GM12878 (cell line): ENCODE results near the gene CDH1. TPM values are rescaled to one million over a fixed set of nuclear protein-coding genes. Genes with fewer than 3 reads are reported as not detected.

ENCODE experiments used
- ATAC-seq: fragments of 200-7000 bp; cut with Tn5 transposase; 3 replicates; pipeline ENCODE4 v1.9.1; 2020; ENCODE audit warnings: mild to moderate bottlenecking, moderate library complexity
- BruUV-seq: library from RNA; stranded (reverse); fragments of 400-500 nt; replicated peaks from 2 replicates; lab custom pipeline; 2021; lab: Mats Ljungman, UMichigan
- CTCF ChIA-PET: fragments of 300-600 bp; sonication (Branson Sonifier 250); formaldehyde crosslinking; extraction: SDS; loops from one replicate; lab custom pipeline; 2021; ENCODE audit warnings: inconsistent platforms; lab: Yijun Ruan, JAX
- POLR2A ChIA-PET: fragments of 350-600 bp; formaldehyde crosslinking; extraction: SDS; loops from one replicate; lab custom pipeline; 2021; ENCODE audit warnings: inconsistent platforms; lab: Charles Lee
- RAD21 ChIA-PET: fragments of 300-600 bp; sonication (Branson Sonifier 250); formaldehyde crosslinking; loops from one replicate; lab custom pipeline; 2023; ENCODE audit warnings: antibody characterized with exemption; ENCODE audit not compliant: unreplicated experiment; lab: Charles Lee
- SMC1A ChIA-PET: fragments of 300-600 bp; sonication (Branson Sonifier 250); formaldehyde crosslinking; loops from one replicate; lab custom pipeline; 2023; ENCODE audit not compliant: unreplicated experiment, uncharacterized antibody; lab: Charles Lee
- DNase-seq: peaks from one replicate; pipeline ENCODE4 v3.0.0-alpha.2; 2011; ENCODE audit warnings: low read depth, low spot score
- FAIRE-seq: peaks from 3 replicates; lab custom pipeline; 2011; peaks lifted over from hg19 to GRCh38; lab: Jason Lieb, UNC
- H2AFZ ChIP-seq: 2 replicates; pipeline ENCODE4 v1.6.0; 2011; ENCODE audit warnings: low read depth, low read length, control low read depth; ENCODE audit not compliant: control insufficient read depth
- H3K27ac ChIP-seq: 2 replicates; pipeline ENCODE4 v1.5.1; 2011; ENCODE audit warnings: control low read depth; ENCODE audit not compliant: control insufficient read depth, insufficient read depth
- H3K27me3 ChIP-seq, 2 experiments: replicated peaks in 1 of 2; 2 replicates each; pipeline versions ENCODE4 v1.6.0 to v1.6.1; 2011; ENCODE audit warnings: low read length in 1 of 2; ENCODE audit not compliant: control insufficient read depth in 2 of 2, insufficient read depth in 2 of 2
- H3K36me3 ChIP-seq, 2 experiments: 2 replicates each; pipeline ENCODE4 v1.5.1; 2011; ENCODE audit warnings: low read length in 1 of 2; ENCODE audit not compliant: control insufficient read depth in 2 of 2, insufficient read depth in 2 of 2
- H3K4me1 ChIP-seq: 2 replicates; pipeline ENCODE4 v1.6.1; 2011; ENCODE audit warnings: mild to moderate bottlenecking, low read length, moderate library complexity, mixed read lengths; ENCODE audit not compliant: control insufficient read depth, insufficient read depth
- H3K4me2 ChIP-seq: 2 replicates; pipeline ENCODE4 v1.6.0; 2011; ENCODE audit warnings: control low read depth; ENCODE audit not compliant: control insufficient read depth, insufficient read depth
- H3K4me3 ChIP-seq: fragments of 200-600 bp; sonication (generic); 2 replicates; pipeline ENCODE4 v1.5.1; 2016
- H3K79me2 ChIP-seq: 2 replicates; pipeline ENCODE4 v1.6.0; 2011; ENCODE audit warnings: low read length; ENCODE audit not compliant: control insufficient read depth, insufficient read depth
- H3K9ac ChIP-seq: 2 replicates; pipeline ENCODE4 v1.8.0; 2011; ENCODE audit warnings: low read length, control low read depth, mixed read lengths; ENCODE audit not compliant: control insufficient read depth, insufficient read depth
- H3K9me3 ChIP-seq: replicated peaks from 3 replicates; pipeline ENCODE4 v1.5.1; 2011; ENCODE audit warnings: mild to moderate bottlenecking, low read length; ENCODE audit not compliant: control insufficient read depth, insufficient read depth
- H4K20me1 ChIP-seq: 2 replicates; pipeline ENCODE4 v1.6.0; 2011; ENCODE audit not compliant: control insufficient read depth, insufficient read depth
- ATF2 ChIP-seq: IDR thresholded peaks from 2 replicates; pipeline ENCODE4 v1.6.1; 2012; ENCODE audit warnings: low read length, inconsistent platforms
- CBFB ChIP-seq: IDR thresholded peaks from 2 replicates; pipeline ENCODE4 v1.6.1; 2016; ENCODE audit warnings: antibody characterized with exemption, low read depth
- EED ChIP-seq: sonication (generic); IDR thresholded peaks from 2 replicates; pipeline ENCODE4 v1.6.1; 2016; ENCODE audit warnings: antibody characterized with exemption, low read depth
- HDGF ChIP-seq: fragments of 450-650 bp; IDR thresholded peaks from 2 replicates; pipeline ENCODE4 v1.6.1; 2016; ENCODE audit warnings: antibody characterized with exemption
- IKZF1 ChIP-seq: fragments of 450-650 bp; conservative IDR thresholded peaks from 2 replicates; pipeline ENCODE4 v1.6.1; 2017; ENCODE audit warnings: antibody characterized with exemption, mild to moderate bottlenecking
- IKZF2 ChIP-seq, 2 experiments: fragments of 450-650 bp; IDR thresholded peaks; 2 replicates each; pipeline ENCODE4 v1.6.1; 2017; ENCODE audit warnings: mild to moderate bottlenecking in 2 of 2, moderate library complexity in 2 of 2
- MTA2 ChIP-seq: fragments of 450-650 bp; IDR thresholded peaks from 2 replicates; pipeline ENCODE4 v1.6.1; 2016; ENCODE audit warnings: low read depth, mild to moderate bottlenecking, moderate library complexity
- NFIC ChIP-seq: IDR thresholded peaks from 2 replicates; pipeline ENCODE4 v1.6.1; 2012; ENCODE audit warnings: low read depth, mild to moderate bottlenecking, inconsistent platforms, low read length, moderate library complexity
- PKNOX1 ChIP-seq: fragments of 450-650 bp; IDR thresholded peaks from 2 replicates; pipeline ENCODE4 v1.6.1; 2016; ENCODE audit warnings: mild to moderate bottlenecking
- PML ChIP-seq: IDR thresholded peaks from 2 replicates; pipeline ENCODE4 v1.6.1; 2012; ENCODE audit warnings: low read length, inconsistent platforms
- SMC3 ChIP-seq: IDR thresholded peaks from 2 replicates; pipeline ENCODE4 v1.6.1; 2011; ENCODE audit warnings: low read length, improper control_type of control experiment, borderline replicate concordance
- STAT3 ChIP-seq: IDR thresholded peaks from 2 replicates; pipeline ENCODE4 v1.6.1; 2011; ENCODE audit warnings: low read depth, low read length, improper control_type of control experiment
- TBL1XR1 ChIP-seq: IDR thresholded peaks from 2 replicates; pipeline ENCODE4 v1.6.1; 2012; ENCODE audit warnings: low read depth, low read length, improper control_type of control experiment
- ZNF687 ChIP-seq: fragments of 450-650 bp; IDR thresholded peaks from 2 replicates; pipeline ENCODE4 v1.6.1; 2017; ENCODE audit warnings: mild to moderate bottlenecking, moderate library complexity
- WGBS: methylation state at CpG from one replicate; pipeline ENCODE4 v1.1.6; 2016; ENCODE audit warnings: low lambda C conversion rate; ENCODE audit not compliant: insufficient replicate concordance, insufficient coverage; ENCODE audit errors: missing lambda C conversion rate; 5-methylcytosine and 5-hydroxymethylcytosine counted together
- in situ Hi-C: fragments of 300-500 bp; cut with MboI; formaldehyde crosslinking; loops from 9 replicates; pipeline ENCODE4 v1.14.3; 2018; ENCODE audit warnings: mixed read lengths
- intact Hi-C: fragments of 100-400 bp; cut with micrococcal nuclease; formaldehyde crosslinking; loops from one replicate; pipeline ENCODE4 v1.14.2; 2022; ENCODE audit not compliant: unreplicated experiment
- polyA plus RNA-seq, 11 experiments: library from polyadenylated mRNA; depleted of rRNA in 4 of 11; unstranded in 6 of 11; stranded (reverse) in 5 of 11; fragments of >200 nt; fragmentation: Nextera tagmentation in 4 of 11; fragmentation: Illumina TruSeq in 1 of 11; extraction: Ambion mirVana in 4 of 11; extraction: Trizol in 1 of 11; gene quantifications; 1 replicate in 1 of 11; 2 replicates in 10 of 11; pipeline versions ENCODE4 v1.2.1 to v1.2.3, GENCODE V29; 2011 to 2016; ENCODE audit warnings: inconsistent platforms in 2 of 11, missing spikeins in 2 of 11, low read depth in 1 of 11
- total RNA-seq, 4 experiments: library from RNA; depleted of rRNA in 3 of 4; stranded (reverse); fragments of >200 nt in 3 of 4; fragmentation: Illumina TruSeq in 1 of 4; extraction: Trizol in 1 of 4; gene quantifications; 2 replicates each; pipeline versions ENCODE4 v1.2.1 to v1.2.3, GENCODE V29; 2013 to 2021

CDH1 gene
- total and polyA plus RNA-seq, 10 of the 15 experiments (the other 5 are each of a cell fraction or from before 2014, with no cell fraction given) = 2.2 to 30.6 (median 17.7) TPM

GRCh38 chr16:68782198-68783174 lies 45.4 kb downstream of the CDH1 start:
- H3K36me3 ChIP-seq = no peaks in the 10 kb centered on the region
- intact Hi-C loops = loop anchor here (1.0 kb wide), 2 partner anchors 25 to 62 kb away; no protein-coding TSS in a partner anchor
- H3K4me2 ChIP-seq = peak overlapping the region; percentile 82
- DNase-seq (no peak), FAIRE-seq (peak; percentile 75), ATAC-seq (peak; percentile 80)
- BruUV-seq = TSS peak; percentile 37
- H4K20me1 ChIP-seq = no peaks in the 10 kb centered on the region
- no peaks in the 10 kb centered on the region; the same call in 2 of the 3 replicates for H3K9me3 ChIP-seq
- H2AFZ ChIP-seq = peak overlapping the region; percentile 13; the same call in 1 of the 2 replicates
- H3K27me3 ChIP-seq = no peaks in the 10 kb centered on the region
- H3K4me1 ChIP-seq = peaks cover 34% of the 10 kb centered on the region
- H3K4me3 ChIP-seq = peak overlapping the region; percentile 26
- in situ Hi-C loops = no loop called here
- POLR2A ChIA-PET = interaction anchor here (1.0 to 1.2 kb wide), 2 partner anchors 18 to 25 kb away, joined by 3 to 4 read pairs; no protein-coding TSS in a partner anchor
- CTCF ChIA-PET = interaction anchor here (0.9 to 1.5 kb wide), 3 partner anchors 26 to 103 kb away, joined by 3 to 5 read pairs (median 3); no protein-coding TSS in a partner anchor
- RAD21 ChIA-PET = interaction anchor here (0.9 to 2.7 kb wide), 4 partner anchors 13 to 63 kb away, joined by 3 to 25 read pairs (median 4); no protein-coding TSS in a partner anchor
- WGBS = 30% methylated on average over 16 of the region's 16 CpGs
- H3K9ac ChIP-seq = peak overlapping the region; percentile 49
- no peaks in the 10 kb centered on the region for H3K79me2 ChIP-seq
- SMC1A ChIA-PET = interaction anchor here (0.8 to 4.7 kb wide), 6 partner anchors 14 to 63 kb away, joined by 3 to 33 read pairs (median 6); no protein-coding TSS in a partner anchor
- peak overlapping the region; percentile 84 for H3K27ac ChIP-seq
- TF ChIP-seq STAT3 (0 out of 2 replicates have a peak, but pooled peaks have one; percentile 64), IKZF2 (IDR thresholded peaks at IDR 0.05) (peak; percentile 58 to 69), PML (peak; percentile 32; the same call in 1 of the 2 replicates), PKNOX1 (peak; percentile 37; the same call in 1 of the 2 replicates), TBL1XR1 (no peak; the same call in 1 of the 2 replicates), ATF2 (peak; percentile 72), NFIC (peak; percentile 68), CBFB (peak; percentile 31; the same call in 1 of the 2 replicates), SMC3 (peak; percentile 23; the same call in 1 of the 2 replicates), HDGF (peak; percentile 39; the same call in 1 of the 2 replicates), EED (peak; percentile 93), MTA2 (peak; percentile 21; the same call in 1 of the 2 replicates), IKZF1 (peak; percentile 56), ZNF687 (peak; percentile 8; the same call in 1 of the 2 replicates)
